OCI-LY7 (cell line): ENCODE results near the gene CFAP58.

Source experiments
- CTCF ChIP-seq: fragments of 200-600 bp; sonication (generic); conservative IDR thresholded peaks from 2 replicates; pipeline ENCODE4 v1.5.1; 2014; ENCODE audit warnings: mild to moderate bottlenecking, antibody characterized with exemption, low read length, moderate library complexity, mixed read lengths
- EZH2phosphoT487 ChIP-seq: fragments of 200-600 bp; sonication (generic); IDR thresholded peaks from 2 replicates; pipeline ENCODE4 v1.6.1; 2018; ENCODE audit warnings: low read depth, borderline replicate concordance, mild to moderate bottlenecking, mixed run types, antibody characterized with exemption, low read length, moderate library complexity, mixed read lengths

- TF ChIP-seq CTCF: no peak
- TF ChIP-seq EZH2phosphoT487: no peak
These were observed 129.9 kb downstream of the CFAP58 start for GRCh38 chr10:104483582-104483981.
